H1 (cell line): ENCODE measurements around the gene PRKAR2B. TPM values are rescaled to one million over a fixed set of nuclear protein-coding genes. Genes with fewer than 3 reads are reported as not detected.

Experiments
- CTCF ChIA-PET: fragments of 300-600 bp; sonication (Branson Sonifier 250); formaldehyde crosslinking; loops from one replicate; lab custom pipeline; 2021; ENCODE audit not compliant: partially characterized antibody; lab: Charles Lee
- POLR2A ChIA-PET: fragments of 300-600 bp; sonication (Branson Sonifier 250); formaldehyde crosslinking; loops from one replicate; lab custom pipeline; 2021; ENCODE audit warnings: inconsistent platforms; ENCODE audit not compliant: partially characterized antibody; lab: Charles Lee
- DNase-seq, 2 experiments: peaks; one replicate each; pipeline versions ENCODE4 v3.0.0 to v3.0.0-alpha.2; 2010 to 2022; ENCODE audit warnings: low spot score in 2 of 2, low read depth in 1 of 2, mixed read lengths in 1 of 2
- FAIRE-seq: peaks from 2 replicates; lab custom pipeline; 2011; peaks lifted over from hg19 to GRCh38; lab: Jason Lieb, UNC
- H2AFZ ChIP-seq: 2 replicates; pipeline ENCODE4 v1.8.1; 2012; ENCODE audit warnings: low read length, inconsistent platforms
- H2AK5ac ChIP-seq: 2 replicates; pipeline ENCODE4 v1.6.1; 2013; ENCODE audit warnings: low read depth, low read length
- H2BK120ac ChIP-seq: replicated peaks from 2 replicates; pipeline ENCODE3; 2013; ENCODE audit warnings: low read depth, low read length, inconsistent platforms
- H2BK12ac ChIP-seq: 2 replicates; pipeline ENCODE4 v1.6.1; 2013; ENCODE audit warnings: low read depth, low read length
- H2BK15ac ChIP-seq: 2 replicates; pipeline ENCODE4 v1.6.1; 2013; ENCODE audit warnings: low read length
- H2BK20ac ChIP-seq: 2 replicates; pipeline ENCODE4 v1.6.1; 2013; ENCODE audit warnings: low read length
- H2BK5ac ChIP-seq: 2 replicates; pipeline ENCODE4 v1.6.1; 2013; ENCODE audit warnings: low read depth, low read length
- H3K14ac ChIP-seq: 2 replicates; pipeline ENCODE4 v1.6.1; 2013; ENCODE audit warnings: inconsistent platforms; ENCODE audit not compliant: insufficient read length
- H3K18ac ChIP-seq: 2 replicates; pipeline ENCODE4 v1.6.1; 2013; ENCODE audit warnings: low read length; ENCODE audit errors: extremely low read depth
- H3K23ac ChIP-seq: 2 replicates; pipeline ENCODE4 v1.6.1; 2013; ENCODE audit warnings: inconsistent platforms; ENCODE audit not compliant: insufficient read length
- H3K23me2 ChIP-seq: 2 replicates; pipeline ENCODE4 v1.6.1; 2013; ENCODE audit warnings: low read depth, low read length
- H3K27ac ChIP-seq: 2 replicates; pipeline ENCODE4 v1.6.1; 2011; ENCODE audit warnings: low read depth, low read length, inconsistent platforms
- H3K27me3 ChIP-seq, 4 experiments: replicated peaks in 1 of 4; 1 replicate in 1 of 4; 2 replicates in 3 of 4; pipeline versions ENCODE4 v1.6.1 to v1.8.1; 2011 to 2013; ENCODE audit warnings: low read length in 3 of 4, mild to moderate bottlenecking in 3 of 4, inconsistent platforms in 2 of 4, mixed read lengths in 2 of 4, moderate library complexity in 1 of 4; ENCODE audit not compliant: control insufficient read depth in 3 of 4, insufficient read depth in 3 of 4; ENCODE audit errors: extremely low read depth in 1 of 4
- H3K36me3 ChIP-seq, 4 experiments: 2 replicates each; pipeline versions ENCODE4 v1.6.1 to v1.8.1; 2011 to 2013; ENCODE audit warnings: mild to moderate bottlenecking in 4 of 4, low read length in 3 of 4, moderate library complexity in 2 of 4, control low read depth in 1 of 4, inconsistent platforms in 1 of 4; ENCODE audit not compliant: insufficient read depth in 4 of 4, control insufficient read depth in 2 of 4
- H3K4ac ChIP-seq: replicated peaks from 2 replicates; pipeline ENCODE3; 2013; ENCODE audit warnings: low read length, low read depth, mixed read lengths, inconsistent platforms; ENCODE audit not compliant: insufficient read length
- H3K4me1 ChIP-seq, 4 experiments: replicated peaks in 1 of 4; 1 replicate in 1 of 4; 2 replicates in 3 of 4; pipeline versions ENCODE4 v1.6.1 to v1.8.1; 2011 to 2013; ENCODE audit warnings: low read length in 3 of 4, inconsistent platforms in 2 of 4, mixed read lengths in 1 of 4; ENCODE audit not compliant: insufficient read depth in 4 of 4, control insufficient read depth in 3 of 4
- H3K4me2 ChIP-seq, 2 experiments: 2 replicates each; pipeline versions ENCODE4 v1.6.1 to v1.8.1; 2011 to 2013; ENCODE audit warnings: low read depth in 2 of 2, low read length in 2 of 2, control low read depth in 1 of 2, inconsistent platforms in 1 of 2, mild to moderate bottlenecking in 1 of 2; ENCODE audit not compliant: insufficient read depth in 1 of 2
- H3K4me3 ChIP-seq, 4 experiments: fragments of 200-600, 300-600 bp in 1 of 4; sonication (generic), shearing (Covaris generic), sonication (Bioruptor Twin) in 1 of 4; 2 replicates each; pipeline versions ENCODE4 v1.5.1 to v1.8.1; 2011 to 2016; ENCODE audit warnings: low read length in 4 of 4, low read depth in 3 of 4, control low read depth in 2 of 4, inconsistent platforms in 2 of 4, mild to moderate bottlenecking in 2 of 4, mixed read lengths in 1 of 4, moderate library complexity in 1 of 4; ENCODE audit not compliant: insufficient read depth in 2 of 4; ENCODE audit errors: extremely low read depth in 1 of 4
- H3K56ac ChIP-seq: replicated peaks from 2 replicates; pipeline ENCODE3; 2013; ENCODE audit warnings: low read depth, mild to moderate bottlenecking, mixed read lengths, low read length, inconsistent platforms; ENCODE audit not compliant: insufficient read length
- H3K79me1 ChIP-seq: 2 replicates; pipeline ENCODE4 v1.6.1; 2013; ENCODE audit warnings: low read depth, low read length, control low read depth
- H3K79me2 ChIP-seq, 2 experiments: 2 replicates each; pipeline versions ENCODE4 v1.6.1 to v1.8.1; 2012 to 2013; ENCODE audit warnings: low read length in 2 of 2, mild to moderate bottlenecking in 2 of 2, inconsistent platforms in 1 of 2; ENCODE audit not compliant: insufficient read depth in 2 of 2, control insufficient read depth in 1 of 2
- H3K9ac ChIP-seq, 4 experiments: replicated peaks in 1 of 4; 1 replicate in 1 of 4; 2 replicates in 3 of 4; pipeline versions ENCODE4 v1.6.1 to v1.8.1; 2011 to 2013; ENCODE audit warnings: low read depth in 3 of 4, low read length in 3 of 4, control low read depth in 2 of 4, mild to moderate bottlenecking in 2 of 4, moderate library complexity in 2 of 4, inconsistent platforms in 1 of 4; ENCODE audit errors: extremely low read depth in 1 of 4
- H3K9me3 ChIP-seq, 2 experiments: 2 replicates each; pipeline versions ENCODE4 v1.6.1 to v1.8.1; 2012 to 2013; ENCODE audit warnings: mild to moderate bottlenecking in 2 of 2, moderate library complexity in 2 of 2, control low read depth in 1 of 2, inconsistent platforms in 1 of 2, low read depth in 1 of 2, low read length in 1 of 2, mixed read lengths in 1 of 2; ENCODE audit not compliant: insufficient read depth in 2 of 2
- H4K20me1 ChIP-seq, 2 experiments: replicated peaks in 1 of 2; 2 replicates each; pipeline versions ENCODE3 to v1.8.1; 2011 to 2013; ENCODE audit warnings: inconsistent platforms in 2 of 2, low read length in 2 of 2, mild to moderate bottlenecking in 1 of 2; ENCODE audit not compliant: insufficient read depth in 2 of 2, control insufficient read depth in 1 of 2
- H4K5ac ChIP-seq: 2 replicates; pipeline ENCODE4 v1.6.1; 2013; ENCODE audit warnings: low read length, low read depth, mixed read lengths, inconsistent platforms; ENCODE audit not compliant: insufficient read length
- H4K8ac ChIP-seq: 2 replicates; pipeline ENCODE4 v1.8.0; 2013; ENCODE audit warnings: mild to moderate bottlenecking, moderate library complexity, low read length, inconsistent platforms; ENCODE audit not compliant: insufficient read depth; ENCODE audit errors: extremely low read depth
- H4K91ac ChIP-seq: replicated peaks from 2 replicates; pipeline ENCODE3; 2013; ENCODE audit warnings: low read length, mixed read lengths, inconsistent platforms; ENCODE audit not compliant: insufficient read length
- ASH2L ChIP-seq: fragments of 200-600, 300-600 bp; sonication (generic); IDR thresholded peaks from one replicate; pipeline ENCODE4 v1.7.1; 2017; ENCODE audit warnings: low read length
- BACH1 ChIP-seq: IDR thresholded peaks from 2 replicates; pipeline ENCODE4 v1.6.1; 2012; ENCODE audit warnings: low read length, improper control_type of control experiment
- CBX8 ChIP-seq: fragments of 300-800, 300-1000 bp; sonication (generic); IDR thresholded peaks from 2 replicates; pipeline ENCODE4 v1.7.1; 2016; ENCODE audit warnings: low read depth, low read length, borderline replicate concordance
- CEBPB ChIP-seq: IDR thresholded peaks from 2 replicates; pipeline ENCODE4 v1.6.1; 2012; ENCODE audit warnings: low read depth, low read length
- EGR1 ChIP-seq: IDR thresholded peaks from 2 replicates; pipeline ENCODE4 v1.6.1; 2011; ENCODE audit warnings: low read depth, low read length, borderline replicate concordance
- EZH2 ChIP-seq: fragments of 200-600 bp; sonication (generic); IDR thresholded peaks from 2 replicates; pipeline ENCODE4 v1.7.1; 2012; ENCODE audit warnings: low read depth, mild to moderate bottlenecking, moderate library complexity, low read length, inconsistent platforms; ENCODE audit not compliant: severe bottlenecking
- MAX ChIP-seq: IDR thresholded peaks from 2 replicates; pipeline ENCODE4 v1.6.1; 2012; ENCODE audit warnings: inconsistent platforms
- RBBP5 ChIP-seq: IDR thresholded peaks from 2 replicates; pipeline ENCODE4 v1.7.1; 2012; ENCODE audit warnings: low read depth, mild to moderate bottlenecking, inconsistent platforms, low read length, moderate library complexity, borderline replicate concordance
- RFX5 ChIP-seq: IDR thresholded peaks from 2 replicates; pipeline ENCODE4 v1.6.1; 2011; ENCODE audit warnings: low read depth, low read length, improper control_type of control experiment, borderline replicate concordance
- SP4 ChIP-seq: IDR thresholded peaks from 2 replicates; pipeline ENCODE4 v1.6.1; 2012; ENCODE audit warnings: low read length, inconsistent platforms
- WGBS, 2 experiments: shearing (Covaris generic) in 1 of 2; methylation state at CpG; one replicate each; pipeline versions ENCODE4 v1.1.6 to v1.1.7; 2013 to 2015; ENCODE audit warnings: low lambda C conversion rate in 2 of 2, mixed read lengths in 2 of 2, inconsistent platforms in 1 of 2, low coverage in 1 of 2, missing lambda C conversion rate in 1 of 2; ENCODE audit not compliant: insufficient replicate concordance in 2 of 2, insufficient coverage in 1 of 2, insufficient read length in 1 of 2; ENCODE audit errors: extremely low coverage in 1 of 2, missing lambda C conversion rate in 1 of 2; 5-methylcytosine and 5-hydroxymethylcytosine counted together
- polyA plus RNA-seq, 7 experiments: library from polyadenylated mRNA; depleted of rRNA in 3 of 7; stranded (reverse) in 5 of 7; unstranded in 2 of 7; fragments of >200 nt in 5 of 7; fragments of 200-250 nt in 2 of 7; gene quantifications; 1 replicate in 5 of 7; 2 replicates in 1 of 7; 4 replicates in 1 of 7; pipeline versions ENCODE4 v1.2.1 to v1.2.3, GENCODE V29; 2011 to 2013; ENCODE audit warnings: missing spikeins in 2 of 7, mixed read lengths in 2 of 7
- total RNA-seq: library from RNA; stranded (reverse); fragmentation: NEBNext Ultra II Directional; extraction: Animal tissue kit (Norgen Biotek cat#: 25700); gene quantifications from 2 replicates; pipeline ENCODE4 v1.2.1, GENCODE V29; 2021
- TF ChIP-seq, protein P1 (sequence below), 3 experiments: IDR thresholded peaks; 1 replicate in 2 of 3; 2 replicates in 1 of 3; pipeline versions ENCODE4 v1.5.1 to v1.6.1; 2011; ENCODE audit warnings: low read length in 3 of 3, mild to moderate bottlenecking in 3 of 3, inconsistent platforms in 2 of 3, low read depth in 1 of 3, moderate library complexity in 1 of 3; ENCODE audit not compliant: insufficient read depth in 1 of 3; ENCODE audit errors: control extremely low read depth in 1 of 3
- TF ChIP-seq, protein P2 (sequence below): IDR thresholded peaks from 2 replicates; pipeline ENCODE4 v1.6.1; 2012; ENCODE audit warnings: inconsistent platforms

The PRKAR2B gene
- total and polyA plus RNA-seq, 2 of the 8 experiments (the other 6 are each of a cell fraction or from before 2014, with no cell fraction given): 10.4 to 37.0 TPM

GRCh38 chr7:107012691-107013090 lies 31.8 kb upstream of the PRKAR2B start:
- Histone ChIP-seq H4K20me1 (no peaks in the 10 kb centered on the region), H2AFZ (no peak overlapping the region), H3K36me3 (no peaks in the 10 kb centered on the region), H3K79me2 (no peaks in the 10 kb centered on the region), H4K8ac (no peak overlapping the region), H3K79me1 (no peaks in the 10 kb centered on the region), H4K91ac (no peak overlapping the region), H2AK5ac (no peak overlapping the region), H3K14ac (no peak overlapping the region), H3K23me2 (no peaks in the 10 kb centered on the region), H2BK15ac (no peak overlapping the region), H3K4me2 (no peak overlapping the region), H3K27me3 (no peaks in the 10 kb centered on the region), H2BK12ac (no peak overlapping the region), H3K23ac (no peak overlapping the region), H3K27ac (no peak overlapping the region), H3K4me1 (peaks cover 0 to 5% (median 1%) of the 10 kb centered on the region in 4 experiments; a peak in 4 of 7 replicates), H2BK5ac (no peak overlapping the region), H3K4ac (no peak overlapping the region), H4K5ac (no peak overlapping the region), H3K56ac (no peak overlapping the region), H3K9ac (no peak overlapping the region), H2BK20ac (no peak overlapping the region), H3K9me3 (no peaks in the 10 kb centered on the region), H2BK120ac (no peak overlapping the region), H3K18ac (no peak overlapping the region), H3K4me3 (no peak overlapping the region)
- DNase-seq: no peak
- ChIA-PET POLR2A (no interaction called here), CTCF (no interaction called here)
- no peak for FAIRE-seq
- 87% methylated on average over 6 of the region's 6 CpGs; no CpG with 5 or more reads in 1 of the 2 experiments for WGBS, 2 experiments
- TF ChIP-seq RBBP5 (no peak), EGR1 (no peak), ASH2L (no peak), BACH1 (no peak), CBX8 (no peak), EZH2 (no peak), SP4 (no peak), RFX5 (no peak), CEBPB (no peak), MAX (no peak)
- TF ChIP-seq, protein P1, sequence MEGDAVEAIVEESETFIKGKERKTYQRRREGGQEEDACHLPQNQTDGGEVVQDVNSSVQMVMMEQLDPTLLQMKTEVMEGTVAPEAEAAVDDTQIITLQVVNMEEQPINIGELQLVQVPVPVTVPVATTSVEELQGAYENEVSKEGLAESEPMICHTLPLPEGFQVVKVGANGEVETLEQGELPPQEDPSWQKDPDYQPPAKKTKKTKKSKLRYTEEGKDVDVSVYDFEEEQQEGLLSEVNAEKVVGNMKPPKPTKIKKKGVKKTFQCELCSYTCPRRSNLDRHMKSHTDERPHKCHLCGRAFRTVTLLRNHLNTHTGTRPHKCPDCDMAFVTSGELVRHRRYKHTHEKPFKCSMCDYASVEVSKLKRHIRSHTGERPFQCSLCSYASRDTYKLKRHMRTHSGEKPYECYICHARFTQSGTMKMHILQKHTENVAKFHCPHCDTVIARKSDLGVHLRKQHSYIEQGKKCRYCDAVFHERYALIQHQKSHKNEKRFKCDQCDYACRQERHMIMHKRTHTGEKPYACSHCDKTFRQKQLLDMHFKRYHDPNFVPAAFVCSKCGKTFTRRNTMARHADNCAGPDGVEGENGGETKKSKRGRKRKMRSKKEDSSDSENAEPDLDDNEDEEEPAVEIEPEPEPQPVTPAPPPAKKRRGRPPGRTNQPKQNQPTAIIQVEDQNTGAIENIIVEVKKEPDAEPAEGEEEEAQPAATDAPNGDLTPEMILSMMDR (IDR thresholded peaks at IDR 0.05; ENCODE audit: control extremely low read depth in 1 of 3, insufficient read depth in 1 of 3, low read depth in 1 of 3, low read length in 3 of 3): no peak
- TF ChIP-seq, protein P2, sequence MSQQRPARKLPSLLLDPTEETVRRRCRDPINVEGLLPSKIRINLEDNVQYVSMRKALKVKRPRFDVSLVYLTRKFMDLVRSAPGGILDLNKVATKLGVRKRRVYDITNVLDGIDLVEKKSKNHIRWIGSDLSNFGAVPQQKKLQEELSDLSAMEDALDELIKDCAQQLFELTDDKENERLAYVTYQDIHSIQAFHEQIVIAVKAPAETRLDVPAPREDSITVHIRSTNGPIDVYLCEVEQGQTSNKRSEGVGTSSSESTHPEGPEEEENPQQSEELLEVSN: no peak
